Loucy (cell line): Measurements from ENCODE around the gene EIPR1.

Experiments
- H2AFZ ChIP-seq: fragments of 200-600 bp; sonication (generic); 2 replicates; pipeline ENCODE4 v1.6.0; 2016; ENCODE audit warnings: antibody characterized with exemption, mild to moderate bottlenecking, low read length, moderate library complexity
- H3F3A ChIP-seq: fragments of 200-600 bp; 2 replicates; pipeline ENCODE4 v1.6.0; 2016; ENCODE audit warnings: antibody characterized with exemption, low read depth, mild to moderate bottlenecking
- H3K27me3 ChIP-seq: fragments of 200-600 bp; sonication (generic); 2 replicates; pipeline ENCODE4 v1.6.1; 2014; ENCODE audit warnings: low read length, mild to moderate bottlenecking; ENCODE audit not compliant: insufficient read depth, poor library complexity, severe bottlenecking
- H3K36me3 ChIP-seq: fragments of 200-600 bp; sonication (generic); 2 replicates; pipeline ENCODE4 v1.6.1; 2016; ENCODE audit warnings: low read length; ENCODE audit not compliant: insufficient read depth
- H3K4me1 ChIP-seq: fragments of 200-600 bp; sonication (generic); 2 replicates; pipeline ENCODE4 v1.5.1; 2014; ENCODE audit warnings: low read length, mild to moderate bottlenecking; ENCODE audit not compliant: insufficient read depth, poor library complexity, severe bottlenecking
- H3K4me2 ChIP-seq: fragments of 200-600 bp; sonication (generic); 2 replicates; pipeline ENCODE4 v1.6.0; 2014; ENCODE audit warnings: antibody characterized with exemption, low read length, low read depth, mild to moderate bottlenecking; ENCODE audit not compliant: poor library complexity, severe bottlenecking
- H3K4me3 ChIP-seq: fragments of 200-600 bp; sonication (generic); 2 replicates; pipeline ENCODE4 v1.5.1; 2014; ENCODE audit warnings: low read length, mild to moderate bottlenecking, mixed read lengths; ENCODE audit not compliant: poor library complexity, severe bottlenecking
- H3K79me2 ChIP-seq: fragments of 200-600 bp; sonication (generic); 2 replicates; pipeline ENCODE4 v1.6.1; 2014; ENCODE audit warnings: low read length; ENCODE audit not compliant: insufficient read depth
- H3K9ac ChIP-seq: fragments of 200-600 bp; sonication (generic); 2 replicates; pipeline ENCODE4 v1.6.0; 2014; ENCODE audit warnings: mild to moderate bottlenecking, low read depth, low read length, moderate library complexity; ENCODE audit not compliant: poor library complexity, severe bottlenecking
- H3K9me2 ChIP-seq: fragments of 200-600 bp; sonication (generic); replicated peaks from 2 replicates; pipeline ENCODE4 v1.6.1; 2016; ENCODE audit warnings: low read depth, low read length, mixed read lengths
- H3K9me3 ChIP-seq: fragments of 200-600 bp; sonication (generic); 2 replicates; pipeline ENCODE4 v1.6.1; 2014; ENCODE audit warnings: mild to moderate bottlenecking, antibody characterized with exemption, low read length, low read depth; ENCODE audit not compliant: insufficient read depth
- H4K20me1 ChIP-seq: fragments of 200-600 bp; sonication (generic); 2 replicates; pipeline ENCODE4 v1.6.0; 2014; ENCODE audit warnings: antibody characterized with exemption, low read length, mild to moderate bottlenecking; ENCODE audit not compliant: insufficient read depth, poor library complexity, severe bottlenecking
- EZH2phosphoT487 ChIP-seq: fragments of 200-600 bp; IDR thresholded peaks from 2 replicates; pipeline ENCODE4 v1.6.1; 2018; ENCODE audit warnings: antibody characterized with exemption, mild to moderate bottlenecking, moderate library complexity, borderline replicate concordance
- TF ChIP-seq, protein P1 (sequence below): fragments of 200-600 bp; sonication (generic); conservative IDR thresholded peaks from 2 replicates; pipeline ENCODE4 v1.5.1; 2014; ENCODE audit warnings: mild to moderate bottlenecking, antibody characterized with exemption, low read length

The EIPR1 gene

DNA sequence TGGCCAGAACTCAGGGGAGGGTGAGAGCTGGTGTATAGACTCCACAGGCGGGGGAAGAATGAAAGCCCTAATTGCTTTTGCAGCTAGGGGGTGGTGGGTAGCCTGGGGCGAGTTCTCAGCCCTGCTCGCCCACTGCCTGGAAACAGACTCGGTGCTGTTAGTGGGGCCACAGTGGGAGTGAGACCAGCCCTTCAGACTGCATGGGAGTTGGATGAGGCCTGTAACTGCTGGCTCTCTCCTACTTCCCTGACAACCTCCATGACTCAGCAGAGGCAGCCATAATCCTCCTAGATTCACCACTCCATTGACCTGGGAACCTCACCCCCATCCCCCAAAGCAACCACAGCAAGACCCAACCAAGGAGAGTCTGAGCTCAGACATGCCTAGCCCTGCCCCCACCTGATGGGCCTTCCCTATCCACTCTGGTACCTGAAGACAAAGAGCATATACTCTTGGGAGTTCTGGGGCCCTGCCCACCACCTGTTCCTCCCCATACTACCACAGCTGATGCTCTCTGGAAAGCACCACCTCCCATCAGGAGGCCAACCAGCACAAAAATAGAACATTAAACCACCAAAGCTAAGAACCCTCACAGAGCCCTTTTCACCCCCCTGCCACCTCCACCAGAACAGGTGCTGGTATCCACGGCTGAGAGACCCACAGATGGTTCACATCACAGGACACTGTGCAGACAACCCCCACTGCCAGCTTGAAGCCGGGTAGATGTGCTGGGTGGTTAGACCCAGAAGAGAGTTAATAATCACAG is 226.3 kb downstream of the EIPR1 start:
- no peaks in the 10 kb centered on the region for H3K79me2 ChIP-seq
- no peaks in the 10 kb centered on the region for H4K20me1 ChIP-seq
- H3K9me3 ChIP-seq, result no peaks in the 10 kb centered on the region
- no peaks in the 10 kb centered on the region for H3K36me3 ChIP-seq
- H3K4me1 ChIP-seq, result no peaks in the 10 kb centered on the region
- no peak overlapping the region for H3K4me3 ChIP-seq
- H3K9me2 ChIP-seq, result no peaks in the 10 kb centered on the region
- no peak overlapping the region for H3K4me2 ChIP-seq
- no peaks in the 10 kb centered on the region for H3F3A ChIP-seq
- no peak overlapping the region for H3K9ac ChIP-seq
- TF ChIP-seq, protein P1, sequence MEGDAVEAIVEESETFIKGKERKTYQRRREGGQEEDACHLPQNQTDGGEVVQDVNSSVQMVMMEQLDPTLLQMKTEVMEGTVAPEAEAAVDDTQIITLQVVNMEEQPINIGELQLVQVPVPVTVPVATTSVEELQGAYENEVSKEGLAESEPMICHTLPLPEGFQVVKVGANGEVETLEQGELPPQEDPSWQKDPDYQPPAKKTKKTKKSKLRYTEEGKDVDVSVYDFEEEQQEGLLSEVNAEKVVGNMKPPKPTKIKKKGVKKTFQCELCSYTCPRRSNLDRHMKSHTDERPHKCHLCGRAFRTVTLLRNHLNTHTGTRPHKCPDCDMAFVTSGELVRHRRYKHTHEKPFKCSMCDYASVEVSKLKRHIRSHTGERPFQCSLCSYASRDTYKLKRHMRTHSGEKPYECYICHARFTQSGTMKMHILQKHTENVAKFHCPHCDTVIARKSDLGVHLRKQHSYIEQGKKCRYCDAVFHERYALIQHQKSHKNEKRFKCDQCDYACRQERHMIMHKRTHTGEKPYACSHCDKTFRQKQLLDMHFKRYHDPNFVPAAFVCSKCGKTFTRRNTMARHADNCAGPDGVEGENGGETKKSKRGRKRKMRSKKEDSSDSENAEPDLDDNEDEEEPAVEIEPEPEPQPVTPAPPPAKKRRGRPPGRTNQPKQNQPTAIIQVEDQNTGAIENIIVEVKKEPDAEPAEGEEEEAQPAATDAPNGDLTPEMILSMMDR, result no peak
- TF ChIP-seq EZH2phosphoT487, result no peak
- H2AFZ ChIP-seq, result no peak overlapping the region
- H3K27me3 ChIP-seq, result no peaks in the 10 kb centered on the region

DNA sequence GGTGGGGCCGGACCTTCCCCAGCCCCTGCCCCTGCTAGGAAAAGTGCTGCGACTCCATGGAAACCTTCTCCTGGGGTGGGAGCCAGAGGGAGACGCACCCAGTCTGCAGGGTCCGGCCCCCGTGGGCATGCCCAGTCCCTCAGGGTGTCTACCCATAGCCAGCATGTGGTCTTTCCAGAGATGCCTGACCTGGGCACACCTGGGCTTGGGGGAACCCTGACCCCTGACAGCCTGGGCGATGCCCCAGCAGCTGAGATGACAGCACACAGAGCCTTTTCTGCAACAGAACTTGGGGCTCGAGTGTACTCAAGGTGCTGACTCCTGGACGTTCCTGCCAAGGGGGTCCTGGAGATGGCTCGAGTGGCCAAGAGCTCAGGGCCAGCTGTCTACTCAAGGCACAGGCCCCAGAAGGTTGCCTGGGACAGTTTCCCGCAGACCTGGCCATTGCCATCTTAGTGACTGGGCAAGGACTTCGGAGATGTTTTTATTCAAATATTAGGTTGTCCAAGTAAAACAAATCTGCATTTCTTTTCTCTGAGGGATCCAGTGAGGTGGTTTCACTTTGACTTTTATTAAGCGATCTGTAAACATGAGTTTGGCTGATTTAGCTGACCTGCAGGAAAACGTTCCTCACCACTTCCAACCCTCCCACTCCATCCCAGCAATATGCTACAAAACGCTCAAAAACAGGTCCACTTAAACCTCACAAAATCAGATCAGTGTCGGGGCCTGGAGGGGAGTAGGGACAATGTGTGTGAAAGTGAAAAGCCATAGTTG is 228.0 kb downstream of the EIPR1 start:
- H3K4me3 ChIP-seq, result no peak overlapping the region
- H3K4me2 ChIP-seq, result no peak overlapping the region
- H3K9me2 ChIP-seq, result no peaks in the 10 kb centered on the region
- no peaks in the 10 kb centered on the region for H3K4me1 ChIP-seq
- no peaks in the 10 kb centered on the region for H4K20me1 ChIP-seq
- no peaks in the 10 kb centered on the region for H3K27me3 ChIP-seq
- TF ChIP-seq, protein P1, result no peak
- TF ChIP-seq EZH2phosphoT487, result no peak
- no peak overlapping the region for H2AFZ ChIP-seq
- H3K79me2 ChIP-seq, result no peaks in the 10 kb centered on the region
- H3K36me3 ChIP-seq, result no peaks in the 10 kb centered on the region
- no peaks in the 10 kb centered on the region for H3K9me3 ChIP-seq
- H3F3A ChIP-seq, result no peaks in the 10 kb centered on the region
- H3K9ac ChIP-seq, result no peak overlapping the region

DNA sequence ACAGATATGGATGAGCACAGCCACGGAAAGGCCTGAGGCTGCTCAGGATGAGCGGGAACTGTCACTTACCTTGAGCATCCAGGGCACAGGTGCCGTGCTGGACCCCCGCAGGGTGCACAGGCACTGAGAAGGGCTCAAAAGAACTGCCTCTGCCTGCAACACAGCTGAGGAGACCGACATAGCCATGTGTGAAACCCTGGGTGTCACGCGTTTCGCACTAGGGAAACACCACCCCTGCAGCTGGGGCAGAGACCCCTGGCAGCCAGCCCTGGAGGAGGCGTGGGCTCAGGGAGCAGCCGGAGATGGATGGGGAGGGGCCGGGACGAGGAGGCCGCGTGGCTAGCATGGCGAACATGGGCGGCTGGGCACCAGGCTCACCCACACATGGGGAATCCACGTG is 228.9 kb downstream of the EIPR1 start:
- Histone ChIP-seq H3K36me3 (no peaks in the 10 kb centered on the region), H3K9me2 (no peaks in the 10 kb centered on the region), H3K9ac (no peak overlapping the region), H3F3A (no peaks in the 10 kb centered on the region), H3K27me3 (no peaks in the 10 kb centered on the region), H3K79me2 (no peaks in the 10 kb centered on the region), H4K20me1 (no peaks in the 10 kb centered on the region), H3K4me1 (no peaks in the 10 kb centered on the region), H3K4me2 (no peak overlapping the region), H3K9me3 (no peaks in the 10 kb centered on the region), H3K4me3 (no peak overlapping the region), H2AFZ (no peak overlapping the region)
- no peak for TF ChIP-seq EZH2phosphoT487
- TF ChIP-seq, protein P1, result no peak
